OCI-LY3 (cell line): ENCODE measurements around the gene DNAJB1.
A peak's percentile ranks its signal among the peaks of the same experiment; 100 is the strongest.

Experiments
- H2AFZ ChIP-seq: fragments of 200-600, 300-600 bp; shearing (Covaris generic); 2 replicates; pipeline ENCODE4 v1.6.0; 2014; ENCODE audit warnings: antibody characterized with exemption, low read depth, low read length
- H3K27ac ChIP-seq: fragments of 200-600, 300-600 bp; sonication (generic); 2 replicates; pipeline ENCODE4 v1.5.1; 2014; ENCODE audit warnings: mild to moderate bottlenecking, low read length, moderate library complexity, mixed read lengths
- H3K27me3 ChIP-seq: fragments of 200-600, 300-600 bp; sonication (generic); 2 replicates; pipeline ENCODE4 v1.6.1; 2014; ENCODE audit warnings: low read depth, low read length, mixed read lengths
- H3K36me3 ChIP-seq: fragments of 200-600, 300-600 bp; sonication (generic); replicated peaks from 2 replicates; pipeline ENCODE3; 2014; ENCODE audit warnings: low read depth, low read length, mixed read lengths
- H3K4me1 ChIP-seq: fragments of 300-600, 200-600 bp; sonication (generic); 2 replicates; pipeline ENCODE4 v1.6.1; 2014; ENCODE audit warnings: low read length, mixed read lengths
- H3K4me2 ChIP-seq: fragments of 200-600, 300-600 bp; sonication (generic); 2 replicates; pipeline ENCODE4 v1.6.1; 2014; ENCODE audit warnings: low read length, mixed read lengths
- H3K4me3 ChIP-seq: fragments of 300-600, 200-600 bp; sonication (generic); 2 replicates; pipeline ENCODE4 v1.5.1; 2014; ENCODE audit warnings: antibody characterized with exemption, mild to moderate bottlenecking, low read length, moderate library complexity
- H3K79me2 ChIP-seq: fragments of 300-600, 200-600 bp; shearing (Covaris generic); 2 replicates; pipeline ENCODE4 v1.6.1; 2014; ENCODE audit warnings: mild to moderate bottlenecking, low read length, mixed read lengths
- H3K9ac ChIP-seq: fragments of 300-600, 200-600 bp; shearing (Covaris generic); 2 replicates; pipeline ENCODE4 v1.6.0; 2014; ENCODE audit warnings: mild to moderate bottlenecking, low read length, moderate library complexity
- H3K9me3 ChIP-seq: fragments of 200-600, 300-600 bp; shearing (Covaris generic); 2 replicates; pipeline ENCODE4 v1.6.1; 2014; ENCODE audit warnings: low read length, mixed read lengths; ENCODE audit not compliant: insufficient read depth
- H4K20me1 ChIP-seq: fragments of 200-600, 300-600 bp; sonication (generic); 2 replicates; pipeline ENCODE4 v1.6.1; 2016; ENCODE audit warnings: low read length, mixed read lengths; ENCODE audit not compliant: insufficient read depth
- CTCF ChIP-seq: fragments of 200-600, 300-600 bp; sonication (generic); IDR thresholded peaks from 2 replicates; pipeline ENCODE4 v1.5.1; 2014; ENCODE audit warnings: antibody characterized with exemption, low read length, low read depth
- EZH2phosphoT487 ChIP-seq: fragments of 200-600 bp; shearing (Covaris generic); IDR thresholded peaks from 2 replicates; pipeline ENCODE4 v1.6.1; 2018; ENCODE audit warnings: antibody characterized with exemption, mixed run types, low read depth

The DNAJB1 gene

GRCh38 chr19:14473978-14474578 is 44.1 kb downstream of the DNAJB1 start:
- Histone ChIP-seq H3K4me1 (peaks cover 16% of the 10 kb centered on the region), H3K36me3 (peaks cover 24% of the 10 kb centered on the region), H3K27ac (no peak overlapping the region), H4K20me1 (0 out of 2 replicates have a peak, but pooled peaks cover 3% of the 10 kb centered on the region), H3K27me3 (no peaks in the 10 kb centered on the region), H3K4me2 (no peak overlapping the region), H3K4me3 (no peak overlapping the region), H3K79me2 (no peaks in the 10 kb centered on the region), H2AFZ (no peak overlapping the region), H3K9me3 (no peaks in the 10 kb centered on the region), H3K9ac (no peak overlapping the region)
- TF ChIP-seq EZH2phosphoT487 (no peak), CTCF (no peak)

DNA sequence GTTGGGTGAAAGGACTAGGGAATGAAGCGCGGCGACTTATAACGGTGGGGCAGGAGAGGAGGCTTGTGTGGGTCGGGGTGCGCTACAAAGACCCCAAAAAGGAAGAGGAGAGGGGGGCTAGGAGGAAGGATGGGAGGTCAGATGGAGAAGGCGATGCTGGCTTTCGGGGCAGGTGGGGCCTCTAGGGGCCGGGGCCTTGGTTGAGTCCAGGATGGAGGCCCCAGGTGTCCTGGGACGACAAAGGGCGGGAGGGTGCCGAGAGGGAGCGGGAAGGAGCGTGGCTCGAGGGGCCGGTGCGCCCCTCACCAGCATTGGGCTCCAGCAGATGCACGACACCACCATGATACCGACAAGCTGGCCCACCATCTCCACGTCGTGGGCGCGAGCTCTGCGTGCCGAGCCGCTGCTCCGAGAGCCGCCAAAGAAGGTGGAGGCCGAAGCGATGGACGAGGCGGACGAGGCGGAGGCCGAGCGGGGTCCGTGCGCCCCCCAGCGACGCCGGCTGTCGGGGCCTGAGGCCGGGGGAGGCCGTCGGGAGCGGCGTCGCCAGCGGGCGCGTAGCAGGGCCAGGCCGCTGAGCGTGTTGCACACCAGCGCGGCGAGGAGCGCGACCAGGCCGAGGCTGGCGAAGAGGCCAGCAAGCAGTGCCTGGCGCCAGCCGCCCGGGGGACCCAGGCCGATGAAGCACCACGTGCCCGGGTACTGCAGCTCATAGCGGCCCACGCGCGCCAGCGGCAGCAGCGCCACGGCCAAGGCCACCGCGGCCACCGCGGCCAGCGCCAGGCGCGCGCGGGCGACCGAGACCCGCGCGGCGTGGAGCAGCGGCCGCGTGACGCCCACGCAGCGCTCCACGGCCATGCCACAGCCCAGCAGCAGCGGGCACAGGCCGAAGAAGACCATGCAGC is 44.9 kb downstream of the DNAJB1 start:
- Histone ChIP-seq H3K9ac (no peak overlapping the region), H3K4me1 (peaks cover 16% of the 10 kb centered on the region), H4K20me1 (0 out of 2 replicates have a peak, but pooled peaks cover 3% of the 10 kb centered on the region), H3K79me2 (no peaks in the 10 kb centered on the region), H3K27me3 (no peaks in the 10 kb centered on the region), H3K4me3 (no peak overlapping the region), H3K27ac (no peak overlapping the region), H3K36me3 (peaks cover 29% of the 10 kb centered on the region), H3K9me3 (no peaks in the 10 kb centered on the region), H3K4me2 (no peak overlapping the region), H2AFZ (no peak overlapping the region)
- TF ChIP-seq EZH2phosphoT487: no peak
- TF ChIP-seq CTCF: no peak

DNA sequence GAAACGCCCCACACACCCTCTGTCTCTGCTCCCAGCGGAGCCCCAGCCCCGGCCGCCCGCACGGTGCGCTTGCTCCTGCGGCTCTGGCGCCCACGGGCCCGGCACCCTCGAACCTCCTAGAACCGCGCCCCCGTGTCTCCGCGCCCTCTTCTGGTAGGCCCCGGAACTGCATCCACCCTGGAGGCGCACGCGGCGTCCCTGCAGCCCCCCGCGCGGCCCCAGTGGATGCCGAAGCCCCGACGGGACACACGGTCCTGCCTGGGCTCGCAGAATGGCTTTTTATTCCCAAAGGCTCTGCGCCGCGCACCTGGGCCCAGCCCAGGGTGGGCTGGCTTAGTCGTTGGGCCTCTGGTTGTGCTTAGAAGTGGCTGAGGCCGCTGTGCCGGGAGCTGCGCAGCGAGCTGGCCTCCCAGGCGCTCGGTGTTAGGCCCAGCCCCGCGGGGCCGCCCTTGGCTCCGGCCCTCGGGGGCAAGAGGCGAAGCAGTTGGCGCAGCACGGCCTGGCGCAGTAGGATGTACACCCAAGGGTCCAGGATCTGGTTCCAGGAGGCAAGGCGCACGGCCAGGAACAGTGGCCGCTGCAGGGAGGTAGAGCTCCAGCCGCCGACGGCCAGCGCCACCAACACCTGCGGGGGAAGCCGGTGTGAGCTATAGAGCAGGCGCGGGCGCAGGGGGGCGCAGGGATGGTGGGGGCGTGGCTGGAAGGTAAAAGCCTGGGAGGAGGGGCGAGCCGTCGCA is 45.8 kb downstream of the DNAJB1 start:
- Histone ChIP-seq H3K4me3 (no peak overlapping the region), H4K20me1 (0 out of 2 replicates have a peak, but pooled peaks cover 3% of the 10 kb centered on the region), H3K4me2 (no peak overlapping the region), H2AFZ (no peak overlapping the region), H3K27ac (no peak overlapping the region), H3K9ac (no peak overlapping the region), H3K36me3 (peaks cover 39% of the 10 kb centered on the region), H3K9me3 (no peaks in the 10 kb centered on the region), H3K27me3 (no peaks in the 10 kb centered on the region), H3K4me1 (peaks cover 16% of the 10 kb centered on the region), H3K79me2 (no peaks in the 10 kb centered on the region)
- no peak for TF ChIP-seq EZH2phosphoT487
- peak; percentile 65 for TF ChIP-seq CTCF
